Measurements from ENCODE around the gene SMARCD1. TPM values are rescaled to one million over a fixed set of nuclear protein-coding genes. Genes with fewer than 3 reads are reported as not detected.

SMARCD1 gene
- total RNA-seq, 6 donors from 2014 or later, result 44.6 to 76.2 (median 51.0) TPM

GRCh38 chr12:50105913-50106450, 20.8 kb downstream of the SMARCD1 start:
- Histone ChIP-seq H3K4me1 (peaks cover 17 to 31% (median 30%) of the 10 kb centered on the region in 4 donors), H3K36me3 (peaks cover 0 to 10% (median 2%) of the 10 kb centered on the region in 4 donors), H3K27me3 (no peaks in the 10 kb centered on the region), H3K27ac (no peak overlapping the region), H3K4me3 (no peak overlapping the region), H3K9me3 (no peaks in the 10 kb centered on the region)
- 93% methylated on average over 12 of the region's 12 CpGs for WGBS, 2 donors
- ATAC-seq (ENCODE audit: low FRiP score in 2 of 2) (no peak), DNase-seq (no peak)
- no peak for TF ChIP-seq POLR2A (IDR thresholded peaks at IDR 0.05)
- no peak for TF ChIP-seq POLR2AphosphoS5 (IDR thresholded peaks at IDR 0.05)
- TF ChIP-seq, protein P1, sequence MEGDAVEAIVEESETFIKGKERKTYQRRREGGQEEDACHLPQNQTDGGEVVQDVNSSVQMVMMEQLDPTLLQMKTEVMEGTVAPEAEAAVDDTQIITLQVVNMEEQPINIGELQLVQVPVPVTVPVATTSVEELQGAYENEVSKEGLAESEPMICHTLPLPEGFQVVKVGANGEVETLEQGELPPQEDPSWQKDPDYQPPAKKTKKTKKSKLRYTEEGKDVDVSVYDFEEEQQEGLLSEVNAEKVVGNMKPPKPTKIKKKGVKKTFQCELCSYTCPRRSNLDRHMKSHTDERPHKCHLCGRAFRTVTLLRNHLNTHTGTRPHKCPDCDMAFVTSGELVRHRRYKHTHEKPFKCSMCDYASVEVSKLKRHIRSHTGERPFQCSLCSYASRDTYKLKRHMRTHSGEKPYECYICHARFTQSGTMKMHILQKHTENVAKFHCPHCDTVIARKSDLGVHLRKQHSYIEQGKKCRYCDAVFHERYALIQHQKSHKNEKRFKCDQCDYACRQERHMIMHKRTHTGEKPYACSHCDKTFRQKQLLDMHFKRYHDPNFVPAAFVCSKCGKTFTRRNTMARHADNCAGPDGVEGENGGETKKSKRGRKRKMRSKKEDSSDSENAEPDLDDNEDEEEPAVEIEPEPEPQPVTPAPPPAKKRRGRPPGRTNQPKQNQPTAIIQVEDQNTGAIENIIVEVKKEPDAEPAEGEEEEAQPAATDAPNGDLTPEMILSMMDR (IDR thresholded peaks at IDR 0.05), result no peak
- TF ChIP-seq EP300 (IDR thresholded peaks at IDR 0.05), result no peak

- no peaks in the 10 kb centered on the region for H3K27me3 ChIP-seq
- ATAC-seq (ENCODE audit: low FRiP score in 2 of 2) (no peak), DNase-seq (no peak)
- TF ChIP-seq POLR2A (IDR thresholded peaks at IDR 0.05) (no peak), POLR2AphosphoS5 (IDR thresholded peaks at IDR 0.05) (no peak), EP300 (IDR thresholded peaks at IDR 0.05) (no peak)
- TF ChIP-seq, protein P1 (IDR thresholded peaks at IDR 0.05), result no peak
- H3K36me3 ChIP-seq, result peaks cover 0 to 4% (median 0%) of the 10 kb centered on the region in 4 donors
- WGBS, 2 donors, result 73 to 89% methylated on average over 3 of the region's 3 CpGs
- no peaks in the 10 kb centered on the region for H3K9me3 ChIP-seq
- no peak overlapping the region for H3K4me3 ChIP-seq
- H3K27ac ChIP-seq, result no peak overlapping the region
- H3K4me1 ChIP-seq, result peaks cover 22 to 36% (median 35%) of the 10 kb centered on the region in 4 donors
Measured at GRCh38 chr12:50106907-50107306, 21.8 kb downstream of the SMARCD1 start.

DNA sequence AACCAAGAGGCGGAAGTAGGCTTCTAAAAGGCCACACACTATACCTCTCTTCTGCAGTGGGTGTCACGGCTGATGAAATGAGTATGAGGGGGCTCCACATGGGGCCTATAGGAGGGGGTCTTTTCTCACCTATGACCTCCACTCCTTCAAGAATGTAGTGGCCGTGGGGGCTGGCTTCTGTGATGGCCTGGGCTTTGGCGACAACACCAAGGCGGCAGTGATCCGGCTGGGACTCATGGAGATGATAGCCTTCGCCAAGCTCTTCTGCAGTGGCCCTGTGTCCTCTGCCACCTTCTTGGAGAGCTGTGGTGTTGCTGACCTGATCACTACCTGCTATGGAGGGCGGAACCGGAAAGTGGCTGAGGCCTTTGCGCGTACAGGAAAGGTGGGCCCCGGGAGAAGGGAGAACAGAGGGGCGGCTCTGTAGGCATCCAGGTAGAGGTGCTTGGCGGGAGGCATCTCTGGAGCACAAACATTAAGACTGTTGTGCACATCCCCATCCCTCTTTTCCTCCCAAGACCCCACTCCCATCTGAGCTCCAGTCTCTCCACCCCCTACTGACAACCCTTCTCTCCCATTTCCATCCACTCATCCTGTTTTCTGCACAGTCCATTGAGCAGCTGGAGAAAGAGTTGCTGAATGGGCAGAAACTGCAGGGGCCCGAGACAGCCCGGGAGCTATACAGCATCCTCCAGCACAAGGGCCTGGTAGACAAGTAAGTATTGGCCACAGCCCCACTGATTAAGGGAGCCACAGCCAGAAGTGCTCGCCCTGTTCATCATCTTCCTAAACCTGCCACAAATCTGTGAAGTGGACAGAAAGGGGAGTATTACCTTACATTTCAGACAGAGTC, 22.5 kb downstream of the SMARCD1 start:
- no peak overlapping the region for H3K27ac ChIP-seq
- TF ChIP-seq, protein P1 (IDR thresholded peaks at IDR 0.05), result no peak
- no peak for TF ChIP-seq POLR2AphosphoS5 (IDR thresholded peaks at IDR 0.05)
- no peak for TF ChIP-seq EP300 (IDR thresholded peaks at IDR 0.05)
- TF ChIP-seq POLR2A (IDR thresholded peaks at IDR 0.05), result no peak
- no peaks in the 10 kb centered on the region for H3K9me3 ChIP-seq
- WGBS, 2 donors, result 92 to 96% methylated on average over 13 to 17 of the region's 17 CpGs
- H3K36me3 ChIP-seq, result no peaks in the 10 kb centered on the region
- ATAC-seq (ENCODE audit: low FRiP score in 2 of 2), result no peak
- H3K27me3 ChIP-seq, result no peaks in the 10 kb centered on the region
- no peak for DNase-seq
- no peak overlapping the region for H3K4me3 ChIP-seq
- H3K4me1 ChIP-seq, result peaks cover 22 to 37% (median 35%) of the 10 kb centered on the region in 4 donors

DNA sequence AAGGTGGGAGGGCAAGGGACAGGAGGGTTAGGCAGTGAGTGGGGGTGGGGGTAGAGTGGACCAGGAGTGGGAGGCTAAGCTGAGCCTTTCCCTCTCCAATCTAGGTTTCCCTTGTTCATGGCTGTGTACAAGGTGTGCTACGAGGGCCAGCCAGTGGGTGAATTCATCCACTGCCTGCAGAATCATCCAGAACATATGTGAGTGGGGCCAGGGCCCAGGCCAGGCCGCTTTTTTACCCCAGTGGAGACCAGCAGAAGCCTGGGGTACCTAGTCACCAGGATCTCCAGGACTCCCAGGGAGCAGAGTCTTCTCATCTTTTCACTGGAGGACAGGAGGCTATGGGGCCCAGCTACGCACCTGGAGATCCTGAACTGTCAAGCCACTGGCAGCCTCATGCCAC, 24.2 kb downstream of the SMARCD1 start:
- no peak for DNase-seq
- no peaks in the 10 kb centered on the region for H3K9me3 ChIP-seq
- peaks cover 34 to 43% (median 40%) of the 10 kb centered on the region in 4 donors for H3K4me1 ChIP-seq
- H3K36me3 ChIP-seq, result no peaks in the 10 kb centered on the region
- WGBS, 2 donors, result 97 to 100% methylated on average over 2 to 3 of the region's 3 CpGs
- TF ChIP-seq POLR2A (IDR thresholded peaks at IDR 0.05) (no peak), POLR2AphosphoS5 (IDR thresholded peaks at IDR 0.05) (no peak), EP300 (IDR thresholded peaks at IDR 0.05) (no peak)
- TF ChIP-seq, protein P1 (IDR thresholded peaks at IDR 0.05), result no peak
- H3K4me3 ChIP-seq, result no peak overlapping the region
- peak overlapping the region; percentile 84 to 97 (median 95) for H3K27ac ChIP-seq
- no peak for ATAC-seq (ENCODE audit: low FRiP score in 2 of 2)
- no peaks in the 10 kb centered on the region for H3K27me3 ChIP-seq

All from upper lobe of left lung (tissue), 6 donors.